ENCODE measurements around the gene DPY19L1. TPM values are rescaled to one million over a fixed set of nuclear protein-coding genes. Genes with fewer than 3 reads are reported as not detected.
"Not testable (repeated sequence)": the region's sequence is repeated elsewhere in the genome, so short reads cannot be mapped to it uniquely, and the experiment has no call there.

The DPY19L1 gene
- total RNA-seq, 1 donor from 2014 or later, result 46.4 TPM

DNA sequence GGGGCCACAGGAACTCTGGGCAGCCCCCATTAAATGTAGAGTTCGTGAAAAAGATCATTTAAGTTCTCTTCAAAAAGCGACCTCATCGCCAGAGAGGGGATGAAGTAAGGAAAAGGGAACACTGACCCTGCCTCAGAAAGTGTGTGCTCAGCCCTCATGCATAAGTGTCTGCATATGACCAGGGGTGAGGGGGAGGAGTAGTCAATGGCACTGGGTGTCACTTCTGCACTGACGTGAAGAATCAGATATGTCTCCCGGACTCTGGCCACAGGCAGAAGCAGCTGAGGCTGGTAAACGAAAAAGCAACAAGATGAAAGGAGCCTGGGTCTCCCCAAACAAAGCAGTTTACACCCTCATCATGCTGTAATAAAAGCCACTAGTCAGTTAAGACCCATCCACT, 39.0 kb downstream of the DPY19L1 start:
- DNase-seq (ENCODE audit: low read depth); H3K36me3 ChIP-seq (ENCODE audit: insufficient read depth, low read length); H3K27ac ChIP-seq (ENCODE audit: low read depth, low read length); H3K36me3 Mint-ChIP-seq (ENCODE audit: low read depth, unreplicated experiment); FAIRE-seq; H3K9me3 ChIP-seq (ENCODE audit: insufficient read depth, low read depth, low read length); H2AFZ ChIP-seq (ENCODE audit: low read depth, low read length); H3K4me3 Mint-ChIP-seq (ENCODE audit: unreplicated experiment); H3K27me3 Mint-ChIP-seq (ENCODE audit: low read depth, unreplicated experiment); H3K4me1 ChIP-seq (ENCODE audit: insufficient read depth, low read length); H3K9me3 Mint-ChIP-seq (ENCODE audit: unreplicated experiment); H3K9ac ChIP-seq (ENCODE audit: low read length); H3K27ac Mint-ChIP-seq (ENCODE audit: unreplicated experiment); H3K4me3 ChIP-seq (ENCODE audit: insufficient read depth, low read depth, low read length); H3K79me2 ChIP-seq (ENCODE audit: insufficient read depth, low read length); H3K4me2 ChIP-seq (ENCODE audit: low read length); H3K27me3 ChIP-seq (ENCODE audit: insufficient read depth, low read length); H4K20me1 ChIP-seq (ENCODE audit: insufficient read depth, low read length): not testable (repeated sequence)
- peaks cover 17% of the 10 kb centered on the region for H3K4me1 Mint-ChIP-seq (ENCODE audit: low read depth, unreplicated experiment)

DNA sequence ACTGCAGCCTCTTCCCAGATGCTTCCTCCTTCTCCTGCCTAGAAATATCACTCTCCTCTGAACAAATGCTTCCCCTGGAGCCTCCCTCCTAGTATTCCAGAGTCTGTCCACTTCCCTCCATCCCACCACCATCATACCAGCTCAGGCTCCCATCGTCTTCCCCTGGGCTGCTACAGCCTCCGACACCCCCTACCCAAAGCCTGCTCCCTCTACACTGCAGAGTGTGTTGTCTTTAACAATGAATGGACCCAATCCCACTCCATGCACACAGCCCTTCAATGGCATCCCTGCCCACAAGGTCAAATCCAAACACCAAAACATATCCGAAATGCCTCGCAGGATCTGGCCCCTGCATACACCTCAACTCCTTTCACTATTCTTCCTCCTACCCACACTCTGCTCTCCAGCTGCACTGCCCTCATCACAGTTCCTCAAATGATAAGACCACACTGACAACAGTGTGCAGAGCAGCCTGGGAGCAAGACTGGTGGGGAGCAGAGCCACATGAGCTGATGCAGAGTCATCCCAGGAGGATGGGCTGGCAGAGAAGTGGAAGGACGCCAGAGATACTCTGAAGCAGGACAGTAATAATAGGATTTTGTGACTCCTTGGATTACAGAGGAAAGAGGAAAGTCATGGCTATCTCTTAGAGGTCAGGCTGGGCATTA, 40.7 kb downstream of the DPY19L1 start:
- not testable (repeated sequence) for H3K27me3 ChIP-seq (ENCODE audit: insufficient read depth, low read length); H2AFZ ChIP-seq (ENCODE audit: low read depth, low read length); H3K36me3 ChIP-seq (ENCODE audit: insufficient read depth, low read length); H3K79me2 ChIP-seq (ENCODE audit: insufficient read depth, low read length); H3K9me3 Mint-ChIP-seq (ENCODE audit: unreplicated experiment); DNase-seq (ENCODE audit: low read depth); H3K9ac ChIP-seq (ENCODE audit: low read length); H4K20me1 ChIP-seq (ENCODE audit: insufficient read depth, low read length); H3K27ac ChIP-seq (ENCODE audit: low read depth, low read length); H3K4me3 ChIP-seq (ENCODE audit: insufficient read depth, low read depth, low read length); H3K27ac Mint-ChIP-seq (ENCODE audit: unreplicated experiment); FAIRE-seq; H3K27me3 Mint-ChIP-seq (ENCODE audit: low read depth, unreplicated experiment); H3K36me3 Mint-ChIP-seq (ENCODE audit: low read depth, unreplicated experiment); H3K4me1 ChIP-seq (ENCODE audit: insufficient read depth, low read length); H3K4me2 ChIP-seq (ENCODE audit: low read length); H3K4me3 Mint-ChIP-seq (ENCODE audit: unreplicated experiment); H3K9me3 ChIP-seq (ENCODE audit: insufficient read depth, low read depth, low read length)
- peaks cover 19% of the 10 kb centered on the region for H3K4me1 Mint-ChIP-seq (ENCODE audit: low read depth, unreplicated experiment)

DNA sequence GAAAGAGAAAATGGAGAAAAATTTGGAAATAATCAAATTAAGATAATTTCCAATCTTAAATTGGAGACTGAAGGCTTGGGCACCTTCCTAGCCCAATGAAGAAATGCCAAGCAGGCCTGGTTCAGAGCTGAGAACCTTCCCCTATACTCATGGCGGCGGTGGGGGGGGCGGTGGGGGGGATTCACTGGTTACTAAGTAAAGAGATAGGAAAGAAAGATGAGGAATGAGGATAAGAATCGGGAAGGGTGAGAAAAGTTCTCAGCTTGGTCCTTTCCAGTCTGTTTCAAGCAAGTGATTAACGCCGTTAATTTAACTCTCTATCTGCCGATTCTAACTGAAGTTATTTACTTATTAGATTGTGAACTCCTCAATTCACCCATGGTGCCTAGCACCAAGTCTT, 41.5 kb downstream of the DPY19L1 start:
- H3K4me3 Mint-ChIP-seq (ENCODE audit: unreplicated experiment), result no peak overlapping the region
- H3K79me2 ChIP-seq (ENCODE audit: insufficient read depth, low read length), result no peaks in the 10 kb centered on the region
- H3K9me3 Mint-ChIP-seq (ENCODE audit: unreplicated experiment), result no peaks in the 10 kb centered on the region
- DNase-seq (ENCODE audit: low read depth) (no peak), FAIRE-seq (no peak)
- H3K36me3 ChIP-seq (ENCODE audit: insufficient read depth, low read length), result no peaks in the 10 kb centered on the region
- H3K4me1 Mint-ChIP-seq (ENCODE audit: low read depth, unreplicated experiment), result peaks cover 20% of the 10 kb centered on the region
- no peak overlapping the region for H2AFZ ChIP-seq (ENCODE audit: low read depth, low read length)
- H3K9ac ChIP-seq (ENCODE audit: low read length), result no peak overlapping the region
- H4K20me1 ChIP-seq (ENCODE audit: insufficient read depth, low read length), result no peaks in the 10 kb centered on the region
- H3K4me3 ChIP-seq (ENCODE audit: insufficient read depth, low read depth, low read length), result no peak overlapping the region
- H3K27me3 ChIP-seq (ENCODE audit: insufficient read depth, low read length), result no peaks in the 10 kb centered on the region
- no peaks in the 10 kb centered on the region for H3K27me3 Mint-ChIP-seq (ENCODE audit: low read depth, unreplicated experiment)
- no peak overlapping the region for H3K27ac Mint-ChIP-seq (ENCODE audit: unreplicated experiment)
- no peak overlapping the region for H3K4me2 ChIP-seq (ENCODE audit: low read length)
- peaks cover 7% of the 10 kb centered on the region for H3K36me3 Mint-ChIP-seq (ENCODE audit: low read depth, unreplicated experiment)
- no peaks in the 10 kb centered on the region for H3K9me3 ChIP-seq (ENCODE audit: insufficient read depth, low read depth, low read length)
- TF ChIP-seq, protein P1, sequence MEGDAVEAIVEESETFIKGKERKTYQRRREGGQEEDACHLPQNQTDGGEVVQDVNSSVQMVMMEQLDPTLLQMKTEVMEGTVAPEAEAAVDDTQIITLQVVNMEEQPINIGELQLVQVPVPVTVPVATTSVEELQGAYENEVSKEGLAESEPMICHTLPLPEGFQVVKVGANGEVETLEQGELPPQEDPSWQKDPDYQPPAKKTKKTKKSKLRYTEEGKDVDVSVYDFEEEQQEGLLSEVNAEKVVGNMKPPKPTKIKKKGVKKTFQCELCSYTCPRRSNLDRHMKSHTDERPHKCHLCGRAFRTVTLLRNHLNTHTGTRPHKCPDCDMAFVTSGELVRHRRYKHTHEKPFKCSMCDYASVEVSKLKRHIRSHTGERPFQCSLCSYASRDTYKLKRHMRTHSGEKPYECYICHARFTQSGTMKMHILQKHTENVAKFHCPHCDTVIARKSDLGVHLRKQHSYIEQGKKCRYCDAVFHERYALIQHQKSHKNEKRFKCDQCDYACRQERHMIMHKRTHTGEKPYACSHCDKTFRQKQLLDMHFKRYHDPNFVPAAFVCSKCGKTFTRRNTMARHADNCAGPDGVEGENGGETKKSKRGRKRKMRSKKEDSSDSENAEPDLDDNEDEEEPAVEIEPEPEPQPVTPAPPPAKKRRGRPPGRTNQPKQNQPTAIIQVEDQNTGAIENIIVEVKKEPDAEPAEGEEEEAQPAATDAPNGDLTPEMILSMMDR (IDR thresholded peaks at IDR 0.05; ENCODE audit: insufficient read depth, low read depth, low read length), result no peak
- TF ChIP-seq EZH2 (IDR thresholded peaks at IDR 0.05; ENCODE audit: insufficient read depth, low read length), result no peak
- no peaks in the 10 kb centered on the region for H3K4me1 ChIP-seq (ENCODE audit: insufficient read depth, low read length)
- no peak overlapping the region for H3K27ac ChIP-seq (ENCODE audit: low read depth, low read length)

Data from astrocyte (in vitro differentiated cells and primary cell).